Putamen (tissue), 1 donor: Measurements from ENCODE around the gene JAG2.

ENCODE experiments used
- DNase-seq: peaks from one replicate; pipeline ENCODE4 v3.0.0-alpha.2; 2016; ENCODE audit warnings: low spot score

Gene JAG2

GRCh38 chr14:105203701-105204100 lies 35.1 kb upstream of the JAG2 start:
- DNase-seq: no peak

GRCh38 chr14:105203057-105203531 lies 34.5 kb upstream of the JAG2 start:
- DNase-seq: no peak

GRCh38 chr14:105201925-105202513 lies 33.4 kb upstream of the JAG2 start:
- no peak for DNase-seq

- no peak for DNase-seq
Measured at GRCh38 chr14:105201156-105201924, 32.8 kb upstream of the JAG2 start.

- DNase-seq: no peak
Measured at GRCh38 chr14:105200641-105201040, 32.1 kb upstream of the JAG2 start.

- DNase-seq: no peak
Measured at GRCh38 chr14:105200074-105200473, 31.5 kb upstream of the JAG2 start.

- DNase-seq: no peak
Measured at GRCh38 chr14:105199093-105199492, 30.5 kb upstream of the JAG2 start.

- DNase-seq: no peak
Measured at GRCh38 chr14:105198588-105198987, 30.0 kb upstream of the JAG2 start.

GRCh38 chr14:105197211-105197641 lies 28.6 kb upstream of the JAG2 start:
- no peak for DNase-seq

GRCh38 chr14:105196265-105196960 lies 27.8 kb upstream of the JAG2 start:
- DNase-seq: no peak

GRCh38 chr14:105195522-105196264 lies 27.1 kb upstream of the JAG2 start:
- no peak for DNase-seq

- DNase-seq: no peak
Measured at GRCh38 chr14:105195051-105195450, 26.5 kb upstream of the JAG2 start.

- DNase-seq: no peak
Measured at GRCh38 chr14:105193916-105194782, 25.6 kb upstream of the JAG2 start.

- DNase-seq: no peak
Measured at GRCh38 chr14:105192866-105193731, 24.5 kb upstream of the JAG2 start.

- DNase-seq: no peak
Measured at GRCh38 chr14:105187935-105188524, 19.5 kb upstream of the JAG2 start.

- DNase-seq: no peak
Measured at GRCh38 chr14:105187116-105187515, 18.5 kb upstream of the JAG2 start.

GRCh38 chr14:105185973-105186372 lies 17.4 kb upstream of the JAG2 start:
- no peak for DNase-seq

- DNase-seq: no peak
Measured at GRCh38 chr14:105185001-105185400, 16.4 kb upstream of the JAG2 start.

- no peak for DNase-seq
Measured at GRCh38 chr14:105184461-105184860, 15.9 kb upstream of the JAG2 start.
